GM06990 (cell line): ENCODE data around the gene SLCO1A2.
A peak's percentile ranks its signal among the peaks of the same experiment; 100 is the strongest.

Experiments
- DNase-seq: peaks from one replicate; pipeline ENCODE4 v3.0.0-alpha.2; 2011; ENCODE audit not compliant: insufficient read length; ENCODE audit errors: extremely low read depth
- H3K27me3 ChIP-seq: replicated peaks from 2 replicates; pipeline ENCODE4 v1.6.0; 2011; ENCODE audit warnings: low read length; ENCODE audit not compliant: control insufficient read depth, insufficient read depth
- H3K36me3 ChIP-seq: 2 replicates; pipeline ENCODE4 v1.5.1; 2011; ENCODE audit warnings: low read length; ENCODE audit not compliant: control insufficient read depth, insufficient read depth
- H3K4me3 ChIP-seq: replicated peaks from 2 replicates; pipeline ENCODE4 v1.5.1; 2011; ENCODE audit warnings: low read depth, mild to moderate bottlenecking, control low read depth, low read length
- TF ChIP-seq, protein P1 (sequence below): IDR thresholded peaks from 2 replicates; pipeline ENCODE4 v1.5.1; 2011; ENCODE audit warnings: low read length, control low read depth, mild to moderate bottlenecking, inconsistent platforms; ENCODE audit not compliant: insufficient read depth, poor library complexity, severe bottlenecking

Gene SLCO1A2

DNA sequence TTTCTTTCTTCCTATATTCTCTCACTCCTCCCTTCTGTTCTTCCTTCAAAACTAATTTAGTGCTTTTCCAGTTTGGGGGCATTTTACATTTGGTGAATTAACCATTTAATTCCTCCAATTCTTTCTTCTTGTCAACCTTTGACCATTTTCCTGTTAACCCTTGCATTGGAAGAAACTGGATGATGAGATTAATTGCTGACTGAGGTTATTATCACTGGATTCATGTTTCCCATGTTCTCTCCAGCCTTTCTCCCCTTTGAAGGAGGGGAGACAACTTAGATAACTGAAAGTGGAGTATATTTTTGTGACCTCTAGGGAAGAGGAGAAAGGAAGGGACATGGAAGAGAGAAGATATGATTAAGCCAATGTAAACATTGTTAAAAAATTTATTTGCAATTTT lies 70.5 kb downstream of the SLCO1A2 start:
- H3K27me3 ChIP-seq: no peaks in the 10 kb centered on the region
- no peak for DNase-seq
- no peak overlapping the region for H3K4me3 ChIP-seq
- TF ChIP-seq, protein P1, sequence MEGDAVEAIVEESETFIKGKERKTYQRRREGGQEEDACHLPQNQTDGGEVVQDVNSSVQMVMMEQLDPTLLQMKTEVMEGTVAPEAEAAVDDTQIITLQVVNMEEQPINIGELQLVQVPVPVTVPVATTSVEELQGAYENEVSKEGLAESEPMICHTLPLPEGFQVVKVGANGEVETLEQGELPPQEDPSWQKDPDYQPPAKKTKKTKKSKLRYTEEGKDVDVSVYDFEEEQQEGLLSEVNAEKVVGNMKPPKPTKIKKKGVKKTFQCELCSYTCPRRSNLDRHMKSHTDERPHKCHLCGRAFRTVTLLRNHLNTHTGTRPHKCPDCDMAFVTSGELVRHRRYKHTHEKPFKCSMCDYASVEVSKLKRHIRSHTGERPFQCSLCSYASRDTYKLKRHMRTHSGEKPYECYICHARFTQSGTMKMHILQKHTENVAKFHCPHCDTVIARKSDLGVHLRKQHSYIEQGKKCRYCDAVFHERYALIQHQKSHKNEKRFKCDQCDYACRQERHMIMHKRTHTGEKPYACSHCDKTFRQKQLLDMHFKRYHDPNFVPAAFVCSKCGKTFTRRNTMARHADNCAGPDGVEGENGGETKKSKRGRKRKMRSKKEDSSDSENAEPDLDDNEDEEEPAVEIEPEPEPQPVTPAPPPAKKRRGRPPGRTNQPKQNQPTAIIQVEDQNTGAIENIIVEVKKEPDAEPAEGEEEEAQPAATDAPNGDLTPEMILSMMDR: no peak
- no peaks in the 10 kb centered on the region for H3K36me3 ChIP-seq

DNA sequence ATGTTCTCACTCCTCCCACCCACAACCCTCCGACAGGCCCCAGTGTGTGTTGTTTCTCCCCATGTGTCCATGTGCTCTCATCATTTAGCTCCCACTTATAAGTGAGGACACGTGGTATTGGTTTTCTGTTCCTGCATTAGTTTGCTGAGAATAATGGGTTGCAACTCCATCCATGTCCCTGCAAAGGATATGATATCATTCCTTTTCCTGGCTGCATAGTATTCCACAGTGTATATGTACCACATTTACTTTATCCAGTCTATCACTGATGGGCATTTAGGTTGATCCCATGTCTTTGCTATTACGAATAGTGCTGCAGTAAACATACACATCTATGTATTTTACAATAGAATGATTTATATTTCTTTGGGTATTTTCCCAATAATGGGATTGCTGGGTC lies 77.5 kb downstream of the SLCO1A2 start:
- DNase-seq: no peak
- H3K27me3 ChIP-seq: no peaks in the 10 kb centered on the region
- TF ChIP-seq, protein P1: no peak
- H3K4me3 ChIP-seq: no peak overlapping the region
- no peaks in the 10 kb centered on the region for H3K36me3 ChIP-seq

DNA sequence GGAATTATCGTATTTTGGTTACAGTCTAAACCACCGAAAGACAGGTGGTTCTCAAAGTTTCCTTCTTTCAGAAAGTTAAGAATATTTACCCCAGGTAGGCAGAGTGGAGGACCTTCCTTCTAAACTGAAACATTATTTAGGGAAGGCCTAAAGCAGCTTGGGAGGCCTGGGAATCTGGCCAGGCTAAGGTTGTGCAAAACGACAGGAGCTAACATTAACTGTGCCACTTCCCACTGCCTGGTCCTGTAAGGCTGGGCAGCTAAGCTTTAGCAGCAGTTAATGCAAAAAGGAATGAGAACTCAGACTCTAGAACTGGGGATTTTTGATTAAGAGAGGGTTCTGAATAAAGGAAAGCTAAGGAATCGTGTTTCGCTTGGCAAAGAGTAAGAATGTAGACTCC lies 82.6 kb downstream of the SLCO1A2 start:
- Histone ChIP-seq H3K36me3 (no peaks in the 10 kb centered on the region), H3K27me3 (no peaks in the 10 kb centered on the region), H3K4me3 (no peak overlapping the region)
- TF ChIP-seq, protein P1: no peak
- no peak for DNase-seq

DNA sequence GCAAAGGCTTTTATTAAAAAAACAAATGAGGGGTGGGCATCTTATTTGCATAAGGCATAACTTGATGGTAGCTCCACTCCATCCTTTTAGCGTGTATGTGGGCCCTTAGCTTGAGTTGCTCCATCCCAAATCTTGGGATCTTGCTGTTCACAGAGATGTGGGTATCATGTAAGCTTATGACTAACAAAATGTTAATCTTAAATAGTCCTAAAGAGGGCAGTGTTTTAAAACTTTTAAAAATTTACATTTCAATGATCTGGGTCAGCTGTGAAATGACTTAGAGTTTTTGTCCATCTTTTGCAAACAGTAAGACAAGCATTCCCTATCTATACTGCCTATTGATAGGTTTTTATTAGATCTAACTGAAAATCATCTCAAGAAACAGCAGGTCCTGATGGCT lies 86.0 kb downstream of the SLCO1A2 start:
- TF ChIP-seq, protein P1: peak; percentile 12
- H3K36me3 ChIP-seq: no peaks in the 10 kb centered on the region
- no peak for DNase-seq
- H3K4me3 ChIP-seq: no peak overlapping the region
- H3K27me3 ChIP-seq: no peaks in the 10 kb centered on the region

DNA sequence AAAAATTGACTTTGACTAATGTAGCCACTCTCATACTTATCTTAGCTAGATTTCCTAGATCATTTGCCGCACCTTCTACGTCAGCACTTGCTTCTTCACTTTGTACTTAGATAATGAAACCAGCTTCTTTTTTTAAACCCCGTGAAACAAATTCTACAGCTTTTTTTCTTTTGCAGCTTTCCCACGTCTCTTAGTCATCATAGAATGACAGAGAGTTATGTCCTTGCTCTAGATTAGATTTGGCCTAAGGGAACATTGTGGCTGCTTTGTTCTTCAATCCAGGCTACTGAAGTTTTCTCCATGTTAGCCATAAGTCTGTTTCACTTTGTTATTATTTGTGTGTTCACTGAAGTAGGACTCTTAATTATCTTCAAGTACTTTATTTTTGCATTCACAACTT lies 94.9 kb downstream of the SLCO1A2 start:
- Histone ChIP-seq H3K4me3 (no peak overlapping the region), H3K36me3 (no peaks in the 10 kb centered on the region), H3K27me3 (no peaks in the 10 kb centered on the region)
- TF ChIP-seq, protein P1: no peak
- no peak for DNase-seq

DNA sequence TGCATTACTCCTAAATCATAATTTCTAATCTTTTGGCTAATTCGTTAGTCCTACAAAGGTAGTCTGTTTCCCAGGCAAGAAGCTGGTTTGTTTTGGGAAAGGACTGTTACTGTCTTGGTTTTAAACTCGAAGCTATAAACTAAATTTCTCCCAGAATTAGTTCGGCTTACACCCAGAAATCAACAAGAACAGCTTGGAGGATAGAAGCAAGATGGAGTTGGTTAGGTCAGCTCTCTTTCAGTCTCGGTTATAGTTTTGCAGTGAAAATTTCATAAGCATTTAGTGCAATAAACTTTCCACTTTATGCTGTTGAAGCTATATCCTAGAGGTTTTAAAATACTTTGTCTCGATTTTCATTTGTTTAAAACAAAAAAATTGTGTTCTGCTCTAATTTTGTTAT lies 100.3 kb downstream of the SLCO1A2 start:
- TF ChIP-seq, protein P1: no peak
- no peaks in the 10 kb centered on the region for H3K27me3 ChIP-seq
- no peak overlapping the region for H3K4me3 ChIP-seq
- no peaks in the 10 kb centered on the region for H3K36me3 ChIP-seq
- no peak for DNase-seq
